HCT116 (cell line): Measurements from ENCODE around the gene SSTR5.

Experiments
- EZH2 ChIP-seq: fragments of 200-600 bp; sonication (generic); IDR thresholded peaks from 2 replicates; pipeline ENCODE4 v1.6.1; 2017; ENCODE audit warnings: antibody characterized with exemption, mixed run types
- FOSL1 ChIP-seq: IDR thresholded peaks from 2 replicates; pipeline ENCODE4 v1.6.1; 2012; ENCODE audit warnings: low read depth
- POLR2A ChIP-seq: IDR thresholded peaks from 2 replicates; pipeline ENCODE4 v1.7.0; 2011; ENCODE audit warnings: borderline replicate concordance; ENCODE audit not compliant: insufficient read depth, insufficient read length; ENCODE audit errors: extremely low read depth
- RAD21 ChIP-seq: IDR thresholded peaks from 2 replicates; pipeline ENCODE4 v1.6.1; 2012; ENCODE audit warnings: low read depth, mild to moderate bottlenecking
- SIN3A ChIP-seq: IDR thresholded peaks from 2 replicates; pipeline ENCODE4 v1.6.1; 2012; ENCODE audit warnings: low read depth
- SP1 ChIP-seq: IDR thresholded peaks from 2 replicates; pipeline ENCODE4 v1.6.1; 2012; ENCODE audit warnings: low read depth
- TF ChIP-seq, protein P1 (sequence below), 3 experiments: fragments of 200-600 bp in 1 of 3; sonication (generic) in 1 of 3; IDR thresholded peaks in 2 of 3; conservative IDR thresholded peaks in 1 of 3; 2 replicates each; pipeline ENCODE4 v1.5.1; 2012 to 2017; ENCODE audit warnings: low read depth in 2 of 3, low read length in 2 of 3, antibody characterized with exemption in 1 of 3, borderline replicate concordance in 1 of 3, control low read depth in 1 of 3, mild to moderate bottlenecking in 1 of 3, mixed read lengths in 1 of 3, mixed run types in 1 of 3, moderate library complexity in 1 of 3; ENCODE audit not compliant: insufficient read depth in 1 of 3
- TF ChIP-seq, protein P2 (sequence below): IDR thresholded peaks from 2 replicates; pipeline ENCODE4 v1.6.1; 2011; ENCODE audit warnings: mild to moderate bottlenecking, low read length, moderate library complexity; ENCODE audit not compliant: insufficient replicate concordance; ENCODE audit errors: extremely low read depth

DNA sequence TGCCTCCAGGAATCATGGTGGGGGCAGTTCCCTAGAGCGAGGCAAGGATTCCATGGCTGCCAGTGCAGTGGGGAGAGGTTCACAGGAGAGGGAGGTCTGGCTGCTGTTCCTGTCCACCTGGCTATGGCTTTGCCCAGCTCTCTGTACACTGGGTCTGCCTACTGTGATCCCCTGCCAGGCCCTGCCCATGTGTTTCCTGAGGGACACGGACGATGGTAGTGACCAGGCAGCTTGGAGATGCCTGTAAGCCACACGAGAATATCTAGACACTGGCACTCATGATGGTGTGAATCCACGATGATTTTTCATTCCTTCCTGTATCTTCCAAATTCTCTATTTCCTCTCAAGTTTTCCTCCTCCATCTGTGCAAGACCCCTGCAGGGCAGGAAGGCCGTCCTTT is 12.4 kb downstream of the SSTR5 start:
- TF ChIP-seq EZH2 = no peak
- TF ChIP-seq, protein P1, sequence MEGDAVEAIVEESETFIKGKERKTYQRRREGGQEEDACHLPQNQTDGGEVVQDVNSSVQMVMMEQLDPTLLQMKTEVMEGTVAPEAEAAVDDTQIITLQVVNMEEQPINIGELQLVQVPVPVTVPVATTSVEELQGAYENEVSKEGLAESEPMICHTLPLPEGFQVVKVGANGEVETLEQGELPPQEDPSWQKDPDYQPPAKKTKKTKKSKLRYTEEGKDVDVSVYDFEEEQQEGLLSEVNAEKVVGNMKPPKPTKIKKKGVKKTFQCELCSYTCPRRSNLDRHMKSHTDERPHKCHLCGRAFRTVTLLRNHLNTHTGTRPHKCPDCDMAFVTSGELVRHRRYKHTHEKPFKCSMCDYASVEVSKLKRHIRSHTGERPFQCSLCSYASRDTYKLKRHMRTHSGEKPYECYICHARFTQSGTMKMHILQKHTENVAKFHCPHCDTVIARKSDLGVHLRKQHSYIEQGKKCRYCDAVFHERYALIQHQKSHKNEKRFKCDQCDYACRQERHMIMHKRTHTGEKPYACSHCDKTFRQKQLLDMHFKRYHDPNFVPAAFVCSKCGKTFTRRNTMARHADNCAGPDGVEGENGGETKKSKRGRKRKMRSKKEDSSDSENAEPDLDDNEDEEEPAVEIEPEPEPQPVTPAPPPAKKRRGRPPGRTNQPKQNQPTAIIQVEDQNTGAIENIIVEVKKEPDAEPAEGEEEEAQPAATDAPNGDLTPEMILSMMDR (IDR thresholded peaks at IDR 0.05 in 2 of 3, conservative IDR thresholded peaks at IDR 0.05 in 1 of 3; ENCODE audit: borderline replicate concordance in 1 of 3, insufficient read depth in 1 of 3, low read depth in 2 of 3, low read length in 2 of 3) = no peak
- TF ChIP-seq SP1 = no peak
- TF ChIP-seq FOSL1 = no peak
- no peak for TF ChIP-seq POLR2A
- TF ChIP-seq SIN3A = no peak
- TF ChIP-seq, protein P2, sequence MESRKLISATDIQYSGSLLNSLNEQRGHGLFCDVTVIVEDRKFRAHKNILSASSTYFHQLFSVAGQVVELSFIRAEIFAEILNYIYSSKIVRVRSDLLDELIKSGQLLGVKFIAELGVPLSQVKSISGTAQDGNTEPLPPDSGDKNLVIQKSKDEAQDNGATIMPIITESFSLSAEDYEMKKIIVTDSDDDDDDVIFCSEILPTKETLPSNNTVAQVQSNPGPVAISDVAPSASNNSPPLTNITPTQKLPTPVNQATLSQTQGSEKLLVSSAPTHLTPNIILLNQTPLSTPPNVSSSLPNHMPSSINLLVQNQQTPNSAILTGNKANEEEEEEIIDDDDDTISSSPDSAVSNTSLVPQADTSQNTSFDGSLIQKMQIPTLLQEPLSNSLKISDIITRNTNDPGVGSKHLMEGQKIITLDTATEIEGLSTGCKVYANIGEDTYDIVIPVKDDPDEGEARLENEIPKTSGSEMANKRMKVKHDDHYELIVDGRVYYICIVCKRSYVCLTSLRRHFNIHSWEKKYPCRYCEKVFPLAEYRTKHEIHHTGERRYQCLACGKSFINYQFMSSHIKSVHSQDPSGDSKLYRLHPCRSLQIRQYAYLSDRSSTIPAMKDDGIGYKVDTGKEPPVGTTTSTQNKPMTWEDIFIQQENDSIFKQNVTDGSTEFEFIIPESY = no peak
- TF ChIP-seq RAD21 = no peak
